ENCODE results near the gene PAK1.

GRCh38 chr11:77392842-77393241 lies 81.1 kb downstream of the PAK1 start:
- TF ChIP-seq REST (IDR thresholded peaks at IDR 0.05; ENCODE audit: low read depth, low read length) (no peak), IKZF1 (conservative IDR thresholded peaks at IDR 0.05) (no peak), CTCF (IDR thresholded peaks at IDR 0.05 in 2 of 3, conservative IDR thresholded peaks at IDR 0.05 in 1 of 3; ENCODE audit: control insufficient read depth in 2 of 3, extremely low read depth in 1 of 3, insufficient read depth in 1 of 3, low read depth in 3 of 3, low read length in 3 of 3) (no peak), MTA3 (IDR thresholded peaks at IDR 0.05; ENCODE audit: borderline replicate concordance, low read length) (no peak), GABPA (IDR thresholded peaks at IDR 0.05; ENCODE audit: low read depth) (no peak), EP300 (IDR thresholded peaks at IDR 0.05; ENCODE audit: borderline replicate concordance in 1 of 2, control insufficient read depth in 1 of 2, low read depth in 2 of 2, low read length in 2 of 2) (no peak)

Data from GM12878 (cell line).